Central memory CD8-positive, alpha-beta T cell (primary cell): ENCODE results near the gene FAU.
"Not testable (repeated sequence)": the region's sequence is repeated elsewhere in the genome, so short reads cannot be mapped to it uniquely, and the experiment has no call there.

Experiments used
- ATAC-seq: fragments of 150-1000 bp; cut with Tn5 transposase; replicated peaks from 2 replicates; pipeline ENCODE4 v1.10.0; 2022; ENCODE audit warnings: mild to moderate bottlenecking, moderate FRiP score, moderate number of reproducible peaks; ENCODE audit not compliant: poor library complexity, severe bottlenecking; ENCODE audit errors: extremely low read depth
- DNase-seq, 2 donors: peaks; one replicate each; pipeline ENCODE4 v3.0.0; 2021; ENCODE audit warnings: low spot score in 2 of 2
- H3K27ac Mint-ChIP-seq: one replicate; pipeline ENCODE4 v1.8.0; 2022; ENCODE audit warnings: low read depth, mild to moderate bottlenecking, moderate library complexity, mixed read lengths
- H3K27me3 Mint-ChIP-seq: one replicate; pipeline ENCODE4 v1.8.0; 2022; ENCODE audit warnings: mixed read lengths
- H3K36me3 Mint-ChIP-seq: one replicate; pipeline ENCODE4 v1.8.0; 2022; ENCODE audit warnings: mild to moderate bottlenecking, moderate library complexity, mixed read lengths; ENCODE audit not compliant: insufficient read depth
- H3K4me1 Mint-ChIP-seq: one replicate; pipeline ENCODE4 v1.8.0; 2022; ENCODE audit warnings: mixed read lengths
- H3K4me3 Mint-ChIP-seq: one replicate; pipeline ENCODE4 v1.8.0; 2022; ENCODE audit warnings: mild to moderate bottlenecking, moderate library complexity, mixed read lengths
- H3K9me3 Mint-ChIP-seq: one replicate; pipeline ENCODE4 v1.8.0; 2022; ENCODE audit warnings: mixed read lengths

The FAU gene

GRCh38 chr11:65125197-65126056 lies 3.5 kb upstream of the FAU start:
- no peak for DNase-seq
- H3K36me3 Mint-ChIP-seq = peaks cover 40% of the 10 kb centered on the region
- H3K4me3 Mint-ChIP-seq = no peak overlapping the region
- H3K27me3 Mint-ChIP-seq = no peaks in the 10 kb centered on the region
- H3K9me3 Mint-ChIP-seq = no peaks in the 10 kb centered on the region
- H3K27ac Mint-ChIP-seq = no peak overlapping the region
- peaks cover 16% of the 10 kb centered on the region for H3K4me1 Mint-ChIP-seq
- ATAC-seq = no peak

GRCh38 chr11:65124480-65125196 lies 2.7 kb upstream of the FAU start:
- ATAC-seq (no peak), DNase-seq (no peak)
- Mint-ChIP-seq H3K4me3 (peak overlapping the region; percentile 25), H3K9me3 (no peaks in the 10 kb centered on the region), H3K27me3 (no peaks in the 10 kb centered on the region), H3K27ac (no peak overlapping the region), H3K36me3 (peaks cover 47% of the 10 kb centered on the region), H3K4me1 (peaks cover 16% of the 10 kb centered on the region)

DNA sequence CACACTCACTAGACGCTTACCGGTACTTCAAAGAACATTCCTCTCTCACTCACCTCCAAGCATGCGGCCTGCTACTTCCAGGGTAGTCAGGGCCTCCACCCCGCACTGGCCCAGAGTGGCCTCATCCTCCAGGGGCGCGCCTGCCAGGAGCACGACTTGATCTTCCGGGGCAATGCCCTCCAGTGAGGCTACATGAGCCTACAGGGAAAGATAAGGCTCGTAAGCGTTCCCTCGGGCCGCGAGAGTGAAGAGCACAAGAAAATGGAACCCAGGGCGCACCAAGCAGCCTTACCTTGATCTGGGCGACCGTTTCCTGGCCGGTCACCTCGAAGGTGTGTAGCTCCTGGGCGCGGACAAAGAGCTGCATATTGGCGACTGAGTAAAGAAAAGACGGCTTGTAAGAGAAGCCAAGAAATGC lies 478 bp downstream of the FAU start:
- Mint-ChIP-seq H3K4me1 (peaks cover 24% of the 10 kb centered on the region), H3K4me3 (peak overlapping the region; percentile 96), H3K27ac (peak overlapping the region; percentile 99), H3K36me3 (peaks cover 57% of the 10 kb centered on the region), H3K27me3 (no peaks in the 10 kb centered on the region), H3K9me3 (no peaks in the 10 kb centered on the region)
- no peak for DNase-seq
- ATAC-seq = no peak

DNA sequence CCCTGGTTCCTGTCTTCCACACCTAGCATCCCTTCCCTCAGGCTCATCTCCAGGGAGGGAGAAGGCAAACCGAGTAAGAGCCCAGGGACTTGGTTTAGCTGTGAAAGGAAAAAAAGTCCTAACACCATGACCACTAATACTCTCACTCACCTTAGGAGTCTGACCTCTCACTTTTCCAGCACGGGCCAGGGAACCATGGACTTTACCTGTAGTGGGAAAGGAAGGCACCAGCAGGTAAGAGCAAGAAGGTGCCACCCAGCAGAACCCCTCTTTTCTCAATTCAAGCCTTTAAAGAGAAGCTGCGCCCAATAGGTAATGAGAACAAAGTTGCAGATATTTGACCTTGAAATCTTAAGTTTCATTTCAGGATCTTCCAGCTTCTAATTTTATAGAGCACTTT lies 1.1 kb downstream of the FAU start:
- ATAC-seq = no peak
- Mint-ChIP-seq H3K9me3 (no peaks in the 10 kb centered on the region), H3K4me1 (peaks cover 24% of the 10 kb centered on the region), H3K27me3 (no peaks in the 10 kb centered on the region), H3K27ac (peak overlapping the region; percentile 99), H3K36me3 (peaks cover 51% of the 10 kb centered on the region), H3K4me3 (peak overlapping the region; percentile 96)
- no peak for DNase-seq

- ATAC-seq (no peak), DNase-seq (no peak)
- Mint-ChIP-seq H3K9me3 (no peaks in the 10 kb centered on the region), H3K36me3 (peaks cover 43% of the 10 kb centered on the region), H3K27ac (no peak overlapping the region), H3K4me1 (peaks cover 24% of the 10 kb centered on the region), H3K4me3 (no peak overlapping the region), H3K27me3 (no peaks in the 10 kb centered on the region)
These were observed 2.3 kb downstream of the FAU start for GRCh38 chr11:65119670-65119995.

GRCh38 chr11:65118891-65119669 lies 2.9 kb downstream of the FAU start:
- not testable (repeated sequence) for H3K27me3 Mint-ChIP-seq, ATAC-seq, H3K9me3 Mint-ChIP-seq, DNase-seq, H3K4me3 Mint-ChIP-seq
- Mint-ChIP-seq H3K36me3 (peaks cover 45% of the 10 kb centered on the region), H3K27ac (peak overlapping the region; percentile 81), H3K4me1 (peaks cover 24% of the 10 kb centered on the region)

DNA sequence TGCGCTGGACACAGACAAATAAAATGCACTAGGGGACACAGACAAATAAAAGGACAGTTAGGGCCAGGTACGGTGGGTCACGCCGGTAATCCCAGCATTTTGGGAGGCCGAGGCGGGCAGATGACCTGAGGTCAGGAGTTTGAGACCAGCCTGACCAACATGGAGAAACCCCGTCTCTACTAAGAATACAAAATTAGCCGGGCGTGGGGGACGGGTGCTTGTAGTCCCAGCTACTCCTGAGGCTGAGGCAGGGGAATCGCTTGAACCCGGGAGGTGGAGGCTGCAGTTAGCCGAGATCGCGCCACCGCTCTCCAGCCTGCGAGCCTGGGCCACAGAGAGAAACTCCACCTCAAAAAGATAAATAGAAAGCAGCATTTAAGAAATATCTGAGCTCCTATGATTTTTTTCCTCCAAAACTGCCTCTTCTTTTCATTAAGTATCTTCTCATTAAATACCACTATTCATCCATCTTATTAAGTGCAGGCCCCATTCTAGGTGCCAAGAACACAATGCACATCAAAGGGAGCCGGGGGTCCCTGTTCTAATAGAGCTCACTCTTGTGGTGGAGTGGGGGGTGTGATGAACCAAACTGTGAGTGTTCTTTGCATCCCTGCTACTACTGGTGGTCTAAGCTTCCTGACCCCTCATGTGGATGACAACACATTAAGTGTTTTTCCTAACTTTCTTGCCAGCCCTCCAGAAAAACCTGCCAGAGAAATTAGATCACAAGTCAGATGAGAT lies 3.7 kb downstream of the FAU start:
- Mint-ChIP-seq H3K36me3 (peaks cover 45% of the 10 kb centered on the region), H3K27ac (peak overlapping the region; percentile 82), H3K4me1 (peaks cover 28% of the 10 kb centered on the region), H3K4me3 (peak overlapping the region; percentile 83), H3K9me3 (no peaks in the 10 kb centered on the region), H3K27me3 (no peaks in the 10 kb centered on the region)
- DNase-seq (no peak), ATAC-seq (no peak)

GRCh38 chr11:65117206-65118096 lies 4.5 kb downstream of the FAU start, which contains the start of gene ZNHIT2:
Gene ZNHIT2 (minus strand): TSS chr11:65117701. CDS start chr11:65117653, 48 bp downstream.
- Mint-ChIP-seq H3K36me3 (peaks cover 48% of the 10 kb centered on the region), H3K4me1 (peaks cover 33% of the 10 kb centered on the region)

DNA sequence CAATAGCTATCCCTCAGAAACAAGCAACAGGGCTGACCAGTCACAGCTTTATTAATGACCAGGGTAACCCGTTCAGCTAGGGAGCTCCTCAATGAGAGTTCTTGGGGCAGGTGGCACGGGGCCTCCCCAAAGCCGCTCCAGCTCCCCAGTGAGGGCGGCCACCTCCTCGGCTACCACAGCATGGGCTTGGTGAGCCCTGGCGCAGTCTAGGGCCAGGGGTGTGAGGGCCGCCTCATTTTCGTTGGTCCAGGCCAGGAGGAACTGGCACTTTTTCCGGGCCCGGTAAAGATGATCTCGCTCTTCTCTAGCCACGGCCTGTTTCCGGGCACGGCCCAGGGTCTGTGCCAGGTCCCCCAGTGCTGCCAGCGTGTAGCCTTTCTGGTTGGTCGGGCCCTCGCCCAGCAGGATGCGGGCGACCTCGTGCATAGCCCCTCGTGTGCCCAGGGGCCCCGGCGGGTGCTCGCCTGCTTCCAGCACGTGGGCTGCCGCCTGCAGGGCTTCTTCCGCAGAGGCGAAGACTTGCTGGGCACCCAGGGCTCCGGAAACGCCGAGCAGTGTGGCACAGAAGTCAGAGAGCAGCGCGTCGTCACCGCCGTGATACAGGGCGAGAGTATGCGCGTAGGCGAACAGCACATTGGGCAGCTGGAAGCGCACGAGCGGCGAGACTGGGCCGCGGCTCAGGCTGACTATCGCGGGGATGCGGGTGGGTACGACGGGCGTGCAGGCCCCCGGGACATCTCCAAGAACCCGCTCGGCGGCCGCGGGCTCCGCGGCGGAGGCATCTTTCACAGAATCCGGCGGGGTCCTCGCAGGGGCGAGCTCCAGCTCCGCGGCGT lies 5.3 kb downstream of the FAU start:
- Mint-ChIP-seq H3K36me3 (peaks cover 45% of the 10 kb centered on the region), H3K27me3 (no peaks in the 10 kb centered on the region), H3K27ac (peak overlapping the region; percentile 82), H3K4me1 (peaks cover 31% of the 10 kb centered on the region), H3K9me3 (no peaks in the 10 kb centered on the region), H3K4me3 (peak overlapping the region; percentile 83)
- ATAC-seq = peak; percentile 20
- peak; percentile 46 to 57 for DNase-seq

More at GRCh38 chr11:65117206-65118096, 4.5 kb downstream of the FAU start, which contains the start of gene ZNHIT2:
- H3K4me3 Mint-ChIP-seq = peak within 1 kb of the TSS; percentile 83
- peak within 1 kb of the TSS; percentile 82 for H3K27ac Mint-ChIP-seq
- H3K27me3 Mint-ChIP-seq = no peaks in the 10 kb centered on the region
- ATAC-seq (peak; percentile 57), DNase-seq (peak; percentile 99 to 100)
- no peaks in the 10 kb centered on the region for H3K9me3 Mint-ChIP-seq

DNA sequence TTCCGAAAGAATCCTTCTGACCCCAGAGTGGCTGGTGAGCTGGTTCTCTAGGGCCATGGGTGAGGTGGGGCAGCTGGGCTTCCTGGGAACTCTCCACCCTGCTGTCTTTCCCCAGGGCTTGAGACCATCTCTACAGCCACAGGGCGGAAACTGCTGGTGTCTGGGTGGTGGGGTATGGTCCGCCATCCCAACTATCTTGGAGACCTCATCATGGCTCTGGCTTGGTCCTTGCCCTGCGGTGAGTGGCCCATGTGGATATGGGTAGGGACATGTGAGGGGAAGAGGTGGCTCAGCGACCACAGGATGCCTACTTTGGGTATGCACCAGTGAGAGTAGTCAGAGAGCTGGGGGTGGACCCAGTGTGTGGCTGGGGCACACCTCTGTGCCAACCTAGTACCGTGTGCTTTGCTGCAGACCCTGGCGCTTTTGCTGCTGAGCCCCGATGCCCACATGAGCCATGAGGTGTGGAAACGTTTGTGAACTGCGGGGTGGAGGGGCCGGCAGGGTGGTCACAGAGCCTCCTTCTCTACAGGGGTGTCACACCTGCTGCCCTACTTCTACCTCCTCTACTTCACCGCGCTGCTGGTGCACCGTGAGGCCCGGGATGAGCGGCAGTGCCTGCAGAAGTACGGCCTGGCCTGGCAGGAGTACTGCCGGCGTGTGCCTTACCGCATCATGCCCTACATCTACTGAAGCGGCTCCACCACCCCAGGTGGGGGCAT lies 6.4 kb downstream of the FAU start:
- DNase-seq (no peak), ATAC-seq (no peak)
- Mint-ChIP-seq H3K9me3 (no peaks in the 10 kb centered on the region), H3K27ac (peak overlapping the region; percentile 53), H3K27me3 (no peaks in the 10 kb centered on the region), H3K4me3 (peak overlapping the region; percentile 40), H3K4me1 (peaks cover 35% of the 10 kb centered on the region), H3K36me3 (peaks cover 40% of the 10 kb centered on the region)
